ENCODE data around the gene LPIN2.

DNA sequence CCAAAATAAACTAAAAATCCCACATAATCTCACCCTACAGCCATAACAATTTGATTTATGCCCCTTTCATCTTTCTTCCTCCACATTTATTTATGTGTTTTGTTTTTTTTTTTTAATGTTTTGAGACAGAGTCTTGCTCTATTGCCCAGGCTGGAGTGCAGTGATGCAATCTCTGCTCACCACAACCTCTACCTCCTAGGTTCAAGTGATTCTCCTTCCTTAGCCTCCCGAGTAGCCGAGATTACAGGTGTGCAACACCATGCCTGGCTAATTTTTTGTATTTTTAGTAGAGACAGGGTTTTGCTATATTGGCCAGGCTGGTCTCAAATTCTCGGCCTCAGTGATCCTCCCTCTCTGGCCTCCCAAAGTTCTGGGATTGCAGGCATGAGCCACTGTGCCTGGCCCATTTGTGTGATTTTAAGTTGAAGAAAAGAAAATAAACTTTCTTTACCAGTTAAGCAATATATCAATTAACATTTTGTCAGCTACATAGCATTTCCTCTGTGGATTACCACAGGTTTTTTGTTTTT lies 35.9 kb upstream of the LPIN2 start:
- TF ChIP-seq EZH2 (IDR thresholded peaks at IDR 0.05; ENCODE audit: insufficient read depth, poor library complexity, severe bottlenecking) (no peak), EZH2phosphoT487 (IDR thresholded peaks at IDR 0.05; ENCODE audit: insufficient read depth, low read depth) (no peak)
